Urothelium cell line (cell line): ENCODE results near the gene FAT1.
"Not testable (repeated sequence)": the region's sequence is repeated elsewhere in the genome, so short reads cannot be mapped to it uniquely, and the experiment has no call there.

ENCODE experiments used
- DNase-seq: peaks from one replicate; pipeline ENCODE4 v3.0.0; 2011; ENCODE audit warnings: low spot score, mixed read lengths
- FAIRE-seq: peaks from 2 replicates; lab custom pipeline; 2011; peaks lifted over from hg19 to GRCh38; lab: Jason Lieb, UNC

FAT1 gene

DNA sequence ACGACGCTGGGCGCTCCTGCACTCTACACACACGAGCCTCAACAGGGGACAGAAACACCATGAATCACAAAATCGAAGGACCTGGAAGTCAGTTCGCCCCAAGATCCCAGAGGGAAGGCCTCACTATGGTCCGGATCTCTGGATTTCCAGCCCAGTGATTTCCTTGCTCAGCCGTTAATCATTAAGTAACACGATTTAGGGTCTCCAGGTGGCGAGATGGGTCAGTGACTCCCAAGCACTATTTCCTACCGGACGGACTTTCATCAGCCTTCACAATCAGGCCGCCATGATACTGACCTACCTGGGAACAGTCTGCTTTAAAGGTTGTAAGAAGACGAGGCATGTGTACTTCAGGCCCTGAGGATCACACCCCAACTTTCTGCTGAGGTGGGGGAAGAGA, 63.7 kb downstream of the FAT1 start:
- DNase-seq: no peak
- FAIRE-seq: no peak

- not testable (repeated sequence) for FAIRE-seq, DNase-seq
These were observed 64.2 kb downstream of the FAT1 start for GRCh38 chr4:186659456-186659855.

GRCh38 chr4:186658657-186659056, 65.0 kb downstream of the FAT1 start:
- DNase-seq: no peak
- no peak for FAIRE-seq

GRCh38 chr4:186657764-186658163, 65.9 kb downstream of the FAT1 start:
- FAIRE-seq (no peak), DNase-seq (peak; percentile 74)

DNA sequence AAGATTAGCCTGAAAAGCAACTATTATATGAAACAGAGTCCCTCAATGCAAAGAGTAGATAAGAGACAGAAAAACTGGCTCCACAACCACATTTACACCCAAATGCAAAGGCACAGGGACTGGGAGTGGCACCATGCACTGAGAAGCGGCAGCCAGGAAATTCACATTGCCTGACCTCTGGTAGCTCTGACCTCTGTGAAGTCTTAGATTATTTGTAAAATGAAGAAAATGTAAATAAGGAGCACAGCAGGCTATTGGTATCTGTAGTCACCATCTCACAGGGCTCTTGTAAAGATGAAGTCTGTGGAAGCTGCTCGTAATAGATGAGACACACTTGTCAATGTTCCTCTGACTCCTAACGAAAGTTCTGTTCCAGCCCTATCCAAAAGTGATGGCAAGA, 69.7 kb downstream of the FAT1 start:
- DNase-seq: no peak
- no peak for FAIRE-seq

DNA sequence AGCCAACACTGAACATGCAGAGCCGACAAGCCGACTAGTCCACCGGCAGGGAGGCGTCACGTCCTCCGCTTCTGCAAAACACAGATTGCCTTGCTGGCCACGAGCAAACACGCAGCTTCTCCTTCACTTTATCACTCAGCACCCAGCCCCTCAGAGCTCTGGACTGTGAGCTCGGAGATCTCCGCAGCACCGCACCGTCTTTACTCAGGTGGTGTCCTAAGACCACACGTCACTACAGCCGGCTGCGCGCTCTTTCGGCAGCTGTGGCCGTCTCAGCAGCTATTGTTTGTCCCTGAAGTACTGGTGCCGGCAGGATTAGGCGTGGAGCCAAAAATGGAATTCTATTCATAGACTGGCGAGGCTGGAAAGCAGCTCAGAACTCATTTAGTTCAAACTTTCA, 72.0 kb downstream of the FAT1 start:
- FAIRE-seq (no peak), DNase-seq (peak; percentile 37)

GRCh38 chr4:186651181-186651603, 72.5 kb downstream of the FAT1 start:
- FAIRE-seq: no peak
- DNase-seq: no peak

DNA sequence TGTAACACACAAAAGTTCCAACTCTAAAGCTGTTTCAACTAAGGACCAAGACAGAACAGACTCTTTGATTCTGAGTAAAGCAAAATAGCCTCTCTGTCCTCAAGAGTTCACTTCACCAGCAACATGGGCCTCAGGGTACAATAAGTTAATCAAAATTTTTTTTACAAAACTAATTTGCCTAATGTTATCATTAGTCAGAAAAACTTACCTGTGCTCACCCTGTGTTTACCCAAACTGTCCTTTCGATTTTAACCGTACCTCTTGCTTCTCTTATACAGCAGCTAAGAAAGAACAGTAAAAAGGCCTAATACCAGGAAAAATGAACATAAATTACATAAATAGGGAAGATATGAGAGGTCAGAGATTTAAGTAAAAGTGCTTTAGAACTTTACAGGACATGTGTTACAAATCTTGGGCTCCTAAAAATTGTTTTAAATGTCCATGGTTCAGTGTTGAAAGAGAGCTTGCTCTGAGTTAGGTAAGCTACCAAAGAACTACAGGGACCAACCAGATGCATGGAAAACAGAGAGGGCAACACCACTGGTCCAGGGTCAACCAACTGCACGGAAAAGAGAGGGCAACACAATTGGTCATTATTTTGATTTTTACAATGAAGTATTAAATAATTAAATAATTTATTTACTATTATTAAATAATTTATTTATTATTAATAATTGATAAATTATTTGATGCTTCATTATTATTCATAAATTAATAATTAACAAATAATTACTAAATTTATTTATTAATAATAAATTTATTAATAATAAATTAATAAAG, 73.1 kb downstream of the FAT1 start:
- DNase-seq: no peak
- no peak for FAIRE-seq

- FAIRE-seq (no peak), DNase-seq (no peak)
These were observed 75.8 kb downstream of the FAT1 start for GRCh38 chr4:186647821-186648220.

- no peak for DNase-seq
These were observed 78.9 kb downstream of the FAT1 start for GRCh38 chr4:186644737-186645261.

DNA sequence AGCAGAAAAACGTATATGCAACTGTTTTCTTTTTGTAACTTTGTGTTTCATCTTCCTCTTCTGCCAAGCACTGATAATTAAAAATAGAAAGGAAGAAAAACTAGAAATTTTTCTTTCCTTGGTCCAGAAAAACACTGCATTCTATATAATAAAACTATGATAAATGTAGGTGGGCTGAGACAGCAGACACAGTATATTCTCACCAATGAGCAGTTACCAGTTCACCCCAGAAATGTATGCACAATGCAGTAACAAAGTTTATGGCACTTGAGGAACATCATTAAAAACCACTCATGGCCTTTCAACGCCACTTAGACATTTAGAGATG, 79.4 kb downstream of the FAT1 start:
- FAIRE-seq (no peak), DNase-seq (no peak)

More at GRCh38 chr4:186644737-186645261, 78.9 kb downstream of the FAT1 start:
- no peak for FAIRE-seq

- FAIRE-seq (no peak), DNase-seq (no peak)
These were observed 80.0 kb downstream of the FAT1 start for GRCh38 chr4:186643501-186644310.

GRCh38 chr4:186642998-186643397, 80.7 kb downstream of the FAT1 start:
- no peak for FAIRE-seq
- no peak for DNase-seq

DNA sequence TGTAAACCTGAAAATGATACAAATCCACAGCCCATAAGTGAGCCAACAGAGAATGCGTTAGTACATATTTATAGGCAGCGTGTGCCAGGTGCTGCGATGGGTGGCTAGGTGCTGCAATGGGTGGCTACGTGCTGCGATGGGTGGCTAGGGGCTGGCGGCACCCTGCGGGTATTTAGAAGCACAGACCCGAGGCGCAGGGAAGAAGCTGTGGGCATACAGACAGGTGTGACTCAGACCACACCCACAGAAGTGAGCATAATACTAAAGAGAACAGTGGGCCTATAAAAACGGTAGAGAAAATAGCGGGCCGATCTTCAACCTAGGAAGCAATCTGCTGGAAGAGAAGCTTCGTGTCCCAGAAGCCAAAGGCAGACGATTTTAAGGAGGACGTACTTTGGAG, 81.1 kb downstream of the FAT1 start:
- FAIRE-seq (no peak), DNase-seq (no peak)

DNA sequence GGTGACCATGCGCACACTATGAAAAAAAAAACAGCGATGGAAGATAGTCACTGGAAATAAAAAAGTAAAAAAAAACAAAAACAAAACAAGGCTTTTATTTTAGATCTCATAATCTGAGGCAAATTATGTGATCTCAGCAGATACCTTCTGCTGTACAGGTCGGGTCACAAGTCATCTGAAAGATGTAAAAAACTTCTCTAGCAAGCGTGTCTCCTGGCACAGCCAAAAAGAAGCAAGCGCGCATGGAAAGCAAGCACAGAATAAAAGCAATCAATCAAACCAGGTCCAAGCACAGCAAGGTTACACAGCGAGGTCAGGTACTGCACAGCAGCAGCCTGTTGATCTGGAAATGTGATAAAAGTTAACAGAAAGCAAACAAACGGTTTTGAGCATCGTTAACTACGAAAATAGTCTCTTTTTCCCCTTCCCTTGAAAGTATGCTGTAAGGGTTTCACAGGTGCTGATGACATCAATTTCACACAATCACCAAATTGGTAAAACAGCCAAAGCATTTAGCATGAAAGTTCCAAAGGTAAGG, 89.0 kb downstream of the FAT1 start:
- no peak for DNase-seq
- FAIRE-seq: no peak

DNA sequence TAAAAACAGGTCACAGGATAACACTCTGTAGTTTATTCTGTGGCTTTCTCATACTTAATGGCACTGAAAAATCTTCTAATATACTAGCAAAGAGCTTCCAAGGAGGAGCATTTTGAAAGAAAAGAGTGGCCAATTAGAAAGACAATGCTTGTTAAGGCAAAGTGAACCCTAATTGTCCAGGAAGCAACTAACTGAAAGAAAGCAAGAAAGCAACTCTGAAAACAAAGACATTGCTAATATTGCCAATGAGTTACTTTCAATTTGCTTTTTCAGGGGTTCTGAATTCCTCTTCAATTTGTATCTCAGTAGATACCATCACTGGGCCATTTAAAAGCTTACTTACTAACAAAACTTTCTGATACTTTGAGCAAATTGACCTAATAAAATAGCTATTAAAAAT, 89.8 kb downstream of the FAT1 start:
- FAIRE-seq: no peak
- no peak for DNase-seq

DNA sequence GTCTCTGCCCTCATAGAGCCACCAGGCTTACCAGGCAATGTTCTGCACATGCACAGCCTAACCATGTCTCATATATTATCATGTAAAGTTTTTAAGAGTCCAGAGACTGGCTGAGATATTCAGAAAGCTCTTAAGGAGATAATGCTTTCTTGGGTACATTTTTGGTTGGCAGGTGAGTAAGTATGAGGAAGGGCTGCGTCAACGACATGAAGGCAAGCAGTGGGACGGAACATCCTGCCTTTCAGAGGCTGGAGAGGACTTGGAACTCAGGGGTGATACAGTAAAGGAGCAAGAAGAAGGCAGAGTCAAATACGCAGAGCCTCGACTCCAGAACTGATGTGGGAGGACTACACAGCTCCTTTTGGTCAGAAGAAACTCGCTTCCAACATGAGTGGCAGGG, 93.5 kb downstream of the FAT1 start:
- DNase-seq (no peak), FAIRE-seq (no peak)

GRCh38 chr4:186628058-186628711, 95.5 kb downstream of the FAT1 start:
- no peak for FAIRE-seq
- DNase-seq: no peak

DNA sequence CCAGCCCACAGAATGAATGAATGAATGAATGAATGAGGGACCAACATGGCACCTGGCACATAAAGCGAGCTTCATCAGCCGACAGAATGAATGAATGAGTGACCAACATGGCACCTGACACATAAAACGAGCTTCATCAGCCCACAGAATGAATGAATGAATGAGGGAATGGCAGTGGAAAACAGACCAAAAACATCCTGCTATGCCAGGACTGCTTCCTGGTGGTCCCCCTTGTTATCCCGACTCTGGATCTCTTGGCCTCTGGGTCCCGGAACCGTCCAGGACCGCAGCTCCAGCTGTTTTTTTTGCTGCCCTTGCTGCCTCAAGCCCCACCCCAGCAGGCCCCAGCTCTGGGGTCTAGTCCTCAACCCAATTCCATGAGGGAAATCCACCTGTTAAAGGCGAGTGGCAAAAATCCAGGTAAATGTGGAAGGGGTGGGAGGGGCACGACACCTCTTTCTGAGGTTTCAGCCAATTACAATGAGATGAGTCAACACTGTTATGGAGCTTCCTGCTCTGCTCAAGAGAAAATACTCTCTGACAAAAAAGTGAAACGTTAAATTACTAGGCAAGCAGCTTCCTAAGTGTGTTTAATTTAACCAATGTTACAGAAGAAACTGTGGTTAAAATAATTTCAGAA, 96.3 kb downstream of the FAT1 start:
- FAIRE-seq (no peak), DNase-seq (peak; percentile 42)

DNA sequence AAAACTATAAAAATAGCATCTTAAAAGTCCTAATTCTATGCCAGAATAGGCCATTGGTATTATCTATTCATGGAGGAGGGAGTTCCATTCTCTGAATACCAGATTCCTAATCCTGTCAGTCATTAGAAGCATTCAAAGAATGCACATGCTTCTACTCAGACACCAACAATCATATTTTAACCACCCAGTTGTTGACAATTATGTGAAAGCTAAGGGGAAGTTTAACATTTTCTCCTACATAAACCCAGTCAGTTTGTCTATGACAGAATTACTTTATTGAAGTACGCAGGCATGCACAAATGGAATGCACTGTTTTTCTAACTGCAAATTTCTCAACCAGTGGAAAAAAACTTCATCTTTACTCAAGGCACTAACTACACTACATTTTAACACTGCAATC, 98.7 kb downstream of the FAT1 start:
- FAIRE-seq: no peak

GRCh38 chr4:186623546-186623945, 100.1 kb downstream of the FAT1 start:
- FAIRE-seq (no peak), DNase-seq (no peak)

More for the DNA sequence above, 98.7 kb downstream of the FAT1 start:
- DNase-seq: no peak
